CD4-positive, alpha-beta T cell treated with Interleukin-15 for 4 hours (primary cell): ENCODE measurements around the gene CCNC.
"Not testable (repeated sequence)": the region's sequence is repeated elsewhere in the genome, so short reads cannot be mapped to it uniquely, and the experiment has no call there.

Experiments
- DNase-seq: peaks from one replicate; pipeline ENCODE4 v3.0.0-alpha.2; 2020; ENCODE audit warnings: low spot score

Gene CCNC

DNA sequence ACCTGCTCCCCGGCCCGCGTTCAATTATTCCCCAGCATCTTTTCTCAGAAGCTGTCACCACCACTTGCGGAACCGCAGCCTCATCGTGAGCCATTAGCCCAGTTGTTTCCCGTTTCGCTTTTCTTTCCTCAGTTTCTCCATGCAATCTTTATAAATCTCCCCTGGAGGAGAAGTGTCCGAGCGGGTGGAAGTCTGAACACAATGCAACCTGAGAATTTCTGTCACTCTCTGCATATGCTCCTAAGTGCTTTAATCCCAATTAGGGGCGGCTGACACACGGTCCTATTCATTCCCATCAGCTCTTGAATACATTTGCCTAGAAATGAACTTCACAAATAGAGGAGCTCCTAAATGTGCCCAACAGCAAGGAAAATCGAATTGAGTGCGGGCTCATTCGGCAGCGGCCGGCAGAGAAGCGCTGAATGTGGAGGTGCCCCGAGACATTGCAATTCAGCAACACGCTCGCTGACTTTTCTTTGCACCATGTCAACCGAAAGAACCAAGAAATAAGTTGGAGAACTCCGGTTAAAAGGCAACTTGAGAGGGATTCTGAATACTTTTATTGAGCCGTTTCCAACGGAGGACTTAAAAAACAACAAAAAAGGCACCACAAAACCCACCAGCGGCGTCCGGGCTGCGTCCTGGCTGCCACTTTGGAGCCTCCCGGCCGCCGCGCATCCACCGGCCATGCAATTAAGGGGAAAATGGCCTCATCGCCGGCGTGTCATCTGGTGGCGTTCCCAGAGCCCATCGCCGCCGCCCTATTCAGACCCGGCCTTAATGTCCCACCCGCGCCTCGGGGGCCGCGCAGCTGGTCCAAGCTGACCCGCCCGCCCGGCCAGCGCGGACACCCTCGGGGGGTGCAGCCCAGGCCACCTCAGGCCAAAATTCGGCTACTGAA is 34.3 kb upstream of the CCNC start:
- no peak for DNase-seq

DNA sequence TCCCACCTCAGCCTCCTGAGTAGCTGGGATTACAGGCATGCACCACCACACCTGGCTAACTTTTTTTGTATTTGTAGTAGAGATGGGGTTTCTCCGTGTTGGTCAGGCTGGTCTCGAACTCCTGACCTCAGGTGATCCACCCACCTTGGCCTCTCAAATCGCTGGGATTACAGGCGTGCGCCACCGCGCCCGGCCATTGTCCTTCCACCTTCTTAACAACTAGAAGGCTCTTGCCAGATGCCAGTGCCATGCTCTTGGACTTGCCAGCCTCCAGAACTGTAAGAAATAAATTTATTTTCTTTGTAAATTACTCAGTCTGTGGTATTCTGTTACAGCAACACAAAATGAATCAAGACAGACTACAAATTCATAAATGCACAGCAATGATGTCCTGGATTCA is 26.2 kb upstream of the CCNC start:
- DNase-seq = not testable (repeated sequence)

DNA sequence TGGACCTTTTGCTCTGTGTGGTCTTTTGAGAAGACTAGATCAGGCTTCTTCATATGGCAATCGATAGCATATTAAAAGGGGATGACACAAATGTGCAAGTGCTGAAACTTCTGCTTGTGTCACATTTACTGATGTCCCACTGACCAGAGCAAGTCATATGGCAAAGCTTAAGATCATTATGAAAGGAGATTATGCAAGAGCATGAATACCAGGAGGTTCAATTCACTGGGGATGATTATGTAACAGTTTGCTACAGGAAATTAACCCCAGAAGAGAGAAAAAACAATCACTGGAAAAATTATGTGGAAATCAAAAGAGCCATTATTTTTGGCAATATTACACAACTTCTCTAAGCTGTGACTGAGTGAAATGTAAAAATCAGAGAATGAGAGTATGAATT is 24.4 kb upstream of the CCNC start:
- DNase-seq = no peak

DNA sequence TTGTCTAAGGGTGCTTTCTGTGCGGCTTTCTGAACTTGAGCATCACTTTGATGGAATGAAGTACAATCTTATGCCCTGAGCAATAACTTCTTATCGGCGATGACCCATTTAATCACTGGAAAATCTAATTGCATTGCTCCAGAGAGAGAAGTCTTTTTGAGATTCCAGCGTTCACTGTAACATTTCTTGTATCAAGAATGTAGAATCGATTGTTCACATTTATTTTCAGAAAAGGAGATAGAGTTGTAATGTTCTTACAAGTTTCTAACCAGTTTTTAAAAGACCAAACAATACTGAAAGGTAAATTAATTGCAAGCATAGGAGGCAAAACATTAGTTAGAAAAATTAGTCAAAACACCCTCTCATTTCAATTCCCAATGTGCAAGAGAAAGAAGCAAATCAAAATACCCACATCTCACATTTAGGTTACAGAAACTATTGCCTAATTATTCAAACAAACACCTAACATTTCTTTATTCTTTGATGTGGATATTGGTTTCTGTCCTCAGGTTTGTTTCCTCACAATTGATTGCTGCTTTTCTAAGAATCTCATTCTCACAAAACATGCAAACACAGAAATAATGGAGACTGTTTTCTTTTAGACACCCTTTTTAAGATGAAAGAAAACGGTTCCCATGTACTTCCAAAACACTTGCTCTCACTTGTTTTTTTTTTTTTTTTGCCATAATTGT is 23.4 kb upstream of the CCNC start:
- DNase-seq = no peak

DNA sequence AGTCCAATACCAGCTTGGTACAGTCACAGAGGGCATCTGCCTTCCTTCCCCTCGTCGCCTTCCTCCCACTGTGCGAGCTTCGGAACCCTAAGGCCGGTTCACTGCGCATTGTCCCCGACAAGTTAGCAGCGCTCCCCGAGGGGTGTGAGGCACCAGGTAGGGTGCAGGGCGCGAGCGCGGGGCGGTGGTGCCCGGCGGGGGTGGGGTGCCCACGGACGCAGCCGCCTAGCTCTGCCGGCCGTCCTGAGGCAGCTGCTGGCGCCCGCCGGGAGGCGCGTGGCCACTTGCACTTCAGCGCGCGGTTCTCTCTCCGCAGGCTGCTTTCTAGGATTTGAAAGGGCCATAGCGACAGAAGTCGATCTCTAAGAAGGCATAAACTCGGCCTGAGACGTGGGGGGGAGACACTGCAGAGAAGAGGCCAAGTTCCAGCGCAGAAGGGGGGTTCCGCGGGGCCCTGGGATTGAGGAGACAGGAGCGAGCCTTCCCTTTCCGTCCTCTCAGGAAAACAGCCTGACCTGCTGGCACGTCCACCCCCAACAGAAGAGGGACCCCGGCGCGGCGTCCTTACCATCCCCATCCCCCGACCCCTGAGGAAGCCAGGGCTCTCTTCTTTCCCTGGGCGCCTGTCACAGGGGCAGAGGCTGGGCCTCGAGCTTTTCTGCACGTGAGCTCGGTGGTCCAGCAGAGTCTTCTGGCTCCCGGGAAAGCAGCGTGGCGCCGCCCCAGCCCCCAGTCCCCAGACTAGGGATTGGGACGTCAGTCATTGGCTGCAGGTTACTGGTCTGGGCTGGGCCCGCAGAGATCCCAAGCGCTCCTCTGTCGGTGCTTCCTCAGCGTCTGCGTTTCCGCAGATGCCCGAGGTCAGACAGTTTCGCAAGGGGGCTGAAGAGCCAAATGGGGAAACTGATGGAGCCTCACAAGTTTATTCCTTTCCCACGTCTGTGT is 22.5 kb upstream of the CCNC start:
- no peak for DNase-seq

DNA sequence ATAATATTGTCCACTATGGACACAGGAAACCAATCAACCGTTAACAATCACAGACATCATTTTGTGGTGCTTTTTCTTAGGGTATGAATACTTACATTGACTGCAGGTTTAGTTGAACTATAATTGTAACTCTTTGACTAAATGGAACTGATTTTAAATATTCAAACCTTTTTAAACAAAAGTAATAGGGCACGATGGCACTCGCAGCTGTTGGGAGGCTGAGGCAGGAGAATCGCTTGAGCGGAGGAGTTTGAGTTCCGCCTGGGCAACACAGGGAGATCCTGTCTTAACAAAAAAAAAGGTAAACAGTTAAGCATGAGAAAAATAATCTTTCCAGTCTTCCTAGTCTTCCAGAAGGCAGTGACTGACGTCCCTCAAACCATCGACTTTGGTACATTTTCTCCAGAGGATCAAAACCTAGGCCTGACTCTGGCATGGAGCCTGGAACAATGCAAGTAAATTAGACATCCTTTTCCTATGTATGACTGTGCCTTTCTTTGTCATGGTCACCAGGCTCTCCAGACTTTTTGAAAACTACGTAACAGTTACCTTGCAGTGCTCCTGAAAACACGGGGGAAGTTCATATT is 21.5 kb upstream of the CCNC start:
- no peak for DNase-seq

DNA sequence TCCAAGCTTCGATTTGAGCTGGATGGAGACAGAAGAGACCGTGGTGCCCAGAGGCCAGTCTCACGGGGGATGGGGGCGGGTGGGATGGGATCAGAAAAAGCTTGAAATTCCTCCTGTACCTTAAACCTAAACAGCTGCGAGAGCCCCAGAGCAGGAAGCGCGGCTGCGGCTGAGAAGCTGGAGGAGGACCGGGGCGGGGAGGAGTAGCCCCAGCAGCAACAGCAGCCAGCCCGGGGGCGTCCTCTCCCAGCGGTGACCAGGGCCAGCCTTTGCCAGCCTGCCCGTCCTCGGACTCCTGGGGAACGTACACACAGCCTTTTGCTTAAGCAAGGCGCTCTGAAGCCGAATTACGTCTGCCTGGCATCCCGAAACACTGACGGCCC is 20.8 kb upstream of the CCNC start:
- no peak for DNase-seq

DNA sequence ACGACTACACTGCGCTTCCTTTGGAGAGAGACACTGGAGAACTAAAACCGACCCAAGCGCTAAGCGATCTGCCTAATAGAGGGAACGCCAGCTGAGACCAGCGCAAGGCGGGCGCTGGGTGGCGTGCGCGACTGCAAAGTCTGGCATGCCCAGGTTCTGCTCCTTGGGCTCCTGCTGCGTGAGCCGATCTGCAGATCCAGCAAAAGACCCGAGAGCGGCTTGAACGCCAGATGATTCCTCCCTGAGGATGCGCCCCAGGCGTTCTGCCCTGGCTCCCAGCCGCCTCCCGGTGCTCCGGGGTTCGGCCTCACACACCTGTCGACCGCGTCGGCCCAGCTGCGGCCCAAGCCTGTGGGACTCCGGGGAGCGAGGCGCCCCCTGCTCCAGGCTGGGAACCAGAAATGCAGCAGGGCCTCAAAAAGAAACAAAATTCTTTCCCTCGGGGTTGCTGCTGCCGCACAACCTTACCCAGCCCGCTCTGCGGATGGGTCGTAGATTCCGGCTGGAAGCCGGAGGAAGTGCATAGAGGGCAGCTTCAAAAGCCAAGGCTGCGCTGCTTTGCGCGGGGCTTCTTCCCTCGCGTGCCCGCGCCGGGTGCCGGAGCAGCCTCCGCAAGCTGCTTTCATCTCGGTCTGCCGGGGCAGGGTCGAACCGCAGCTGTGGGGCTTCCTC is 20.3 kb upstream of the CCNC start:
- DNase-seq = peak; percentile 62

DNA sequence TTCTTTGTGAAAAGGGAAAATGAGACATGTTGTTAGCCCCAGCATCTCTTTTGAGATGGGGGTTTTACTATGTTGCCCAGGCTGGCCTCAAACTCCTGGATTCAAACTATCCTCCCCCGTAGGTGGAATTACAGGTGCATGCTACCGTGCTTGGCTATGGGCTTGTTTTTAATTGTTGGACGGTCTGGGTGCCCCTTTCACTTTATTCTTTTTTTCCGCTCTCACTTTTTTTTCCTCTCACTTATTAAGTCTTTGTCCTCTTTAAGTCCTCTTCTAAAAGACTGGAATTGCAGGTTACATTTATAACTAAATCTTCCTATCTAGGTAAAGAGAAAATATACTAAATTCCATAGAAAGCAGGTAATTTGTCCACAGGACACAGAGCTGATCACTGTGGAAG is 19.3 kb upstream of the CCNC start:
- DNase-seq = no peak

DNA sequence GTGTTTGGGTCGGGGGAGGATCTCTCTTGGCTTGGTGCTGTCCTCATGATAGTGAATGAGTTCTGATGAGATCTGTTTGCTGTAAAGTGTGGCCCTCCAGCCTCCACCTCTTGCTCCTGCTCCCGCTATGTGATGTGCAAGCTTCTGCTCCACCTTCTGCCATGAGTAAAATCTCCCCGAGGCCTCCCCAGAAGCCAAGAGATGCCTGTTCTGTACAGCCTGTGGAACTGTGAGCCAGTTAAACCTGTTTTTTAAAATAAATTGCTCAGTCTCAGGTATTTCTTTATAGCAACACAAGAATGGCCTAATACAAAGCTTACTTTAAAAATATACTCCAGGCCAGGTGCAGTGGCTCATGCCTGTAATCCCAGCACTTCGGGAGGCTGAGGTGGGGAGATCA is 11.3 kb upstream of the CCNC start:
- no peak for DNase-seq

DNA sequence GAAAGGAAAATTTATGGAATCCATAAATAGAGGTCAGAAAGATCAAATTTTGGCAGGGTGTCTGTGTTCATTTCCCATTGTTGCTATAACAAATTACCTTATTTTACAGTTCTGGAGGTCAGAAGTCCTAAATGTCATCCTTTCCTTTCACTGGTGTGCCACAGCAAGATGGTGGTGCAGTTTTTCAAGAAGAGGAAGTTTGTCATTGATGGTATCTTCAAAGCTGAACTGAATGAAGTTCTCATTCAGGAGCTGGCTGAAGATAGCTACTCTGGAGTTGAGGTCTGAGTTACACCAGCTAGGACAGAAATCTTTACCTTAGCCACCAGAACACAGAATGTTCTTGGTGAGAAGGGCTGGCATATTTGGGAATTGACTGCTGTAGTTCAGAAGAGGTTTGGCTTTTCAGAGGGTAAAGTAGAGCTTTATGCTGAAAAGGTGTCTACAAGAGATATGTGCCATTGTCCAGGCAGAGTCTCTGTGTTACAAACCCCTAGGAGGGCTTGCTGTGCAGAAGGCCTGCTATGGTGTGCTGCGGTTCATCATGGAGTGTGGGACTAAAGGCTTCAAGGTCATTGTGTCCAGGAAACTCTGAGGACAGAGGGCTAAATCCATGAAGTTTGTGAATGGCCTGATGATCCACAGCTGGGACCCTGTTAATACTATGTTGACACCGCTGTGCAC is 7.2 kb upstream of the CCNC start:
- no peak for DNase-seq

DNA sequence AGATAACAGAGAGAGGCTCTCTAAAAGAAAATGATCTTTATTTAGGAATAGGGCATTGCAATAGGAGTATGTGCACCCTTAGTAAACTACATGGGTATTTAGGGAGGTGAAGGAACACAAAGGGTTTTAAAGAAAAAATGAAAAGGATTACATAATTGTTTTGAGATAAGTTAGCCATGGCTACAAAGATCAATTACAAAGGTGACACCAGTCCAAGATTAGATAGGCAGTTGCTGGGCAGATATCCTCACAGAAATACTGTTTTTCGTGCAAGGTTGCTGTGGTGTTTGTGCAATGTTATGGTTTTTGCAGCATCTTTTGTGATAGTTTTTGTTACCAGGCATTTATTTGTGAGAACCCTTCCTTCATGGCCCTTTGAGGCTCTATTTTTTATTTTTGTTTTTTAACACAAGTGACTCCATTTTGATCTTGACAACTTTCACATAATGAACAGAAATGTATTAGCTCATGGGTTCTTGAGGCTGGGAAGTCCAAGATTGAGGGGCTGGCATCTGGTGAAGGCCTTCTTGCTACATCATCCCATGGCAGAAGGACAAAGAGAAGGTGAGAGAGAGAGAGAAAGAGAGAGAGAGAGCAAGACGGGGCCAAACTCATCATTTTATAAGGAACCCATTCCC is 5.6 kb upstream of the CCNC start:
- no peak for DNase-seq

DNA sequence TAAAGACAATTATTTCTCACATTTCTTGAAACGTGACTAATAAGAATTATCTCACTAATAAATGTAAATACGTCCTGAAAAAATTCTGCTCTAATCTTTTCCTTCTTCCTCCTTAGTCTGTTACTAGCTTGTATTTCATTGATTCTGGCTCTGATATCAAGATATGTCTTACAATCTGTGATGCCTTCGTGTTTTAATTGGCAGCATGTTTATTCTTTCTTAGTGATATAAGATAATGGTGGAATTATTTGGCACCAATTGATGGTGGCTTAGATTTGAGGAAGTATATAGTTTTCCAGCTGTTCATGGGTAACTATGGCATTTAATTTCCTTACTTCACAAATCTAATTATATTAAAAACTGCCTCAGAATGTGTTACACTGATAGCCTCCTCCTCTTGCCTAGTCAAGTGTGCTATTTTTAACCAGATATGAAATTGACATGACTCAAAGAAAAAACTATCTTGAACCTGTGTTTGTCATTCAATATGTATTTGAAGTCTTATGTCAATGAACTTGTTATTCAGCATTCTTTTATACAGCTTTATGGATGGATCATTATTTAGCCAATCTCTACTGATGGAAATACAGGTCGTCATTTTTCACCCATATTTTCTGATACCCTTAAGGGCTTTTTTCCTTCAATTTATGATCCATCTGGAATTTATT is 5.3 kb downstream of the CCNC start:
- no peak for DNase-seq

DNA sequence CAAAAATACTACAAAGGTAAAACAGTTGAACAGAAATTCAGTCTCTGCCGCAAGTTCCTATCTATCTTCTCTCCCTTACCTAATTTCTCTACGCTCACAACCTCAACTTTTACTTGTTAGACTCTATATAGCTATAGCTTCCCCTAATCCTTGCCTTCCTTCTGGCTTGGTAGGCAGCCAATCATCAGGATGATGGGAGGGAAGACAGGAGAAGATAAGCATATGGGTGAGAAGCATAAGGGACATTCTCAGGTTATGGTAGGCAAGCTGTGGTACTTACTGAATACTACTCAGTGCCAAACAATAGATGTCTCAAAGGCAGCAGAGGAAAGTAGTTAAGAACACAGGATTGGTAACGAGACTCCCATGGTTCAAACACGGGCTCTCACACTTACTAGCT is 7.8 kb downstream of the CCNC start:
- no peak for DNase-seq

DNA sequence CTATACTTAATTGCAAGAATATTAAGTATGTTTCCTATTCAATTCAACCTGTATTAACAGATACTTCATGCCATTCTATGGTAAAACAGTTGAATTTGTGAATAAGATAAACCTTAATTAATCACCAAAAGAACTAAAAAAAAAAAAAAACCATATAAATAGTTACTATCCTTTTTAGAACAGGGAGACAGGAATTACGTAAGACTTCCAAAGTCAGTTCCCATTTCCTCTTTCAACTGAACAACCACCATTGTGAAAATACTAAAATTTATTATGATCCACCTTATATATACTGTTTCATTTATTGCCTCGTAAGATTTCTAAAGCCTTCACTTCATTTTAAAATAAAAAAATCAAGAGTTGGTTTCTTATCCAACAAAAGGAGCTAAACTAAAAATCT is 9.4 kb downstream of the CCNC start:
- DNase-seq = no peak

DNA sequence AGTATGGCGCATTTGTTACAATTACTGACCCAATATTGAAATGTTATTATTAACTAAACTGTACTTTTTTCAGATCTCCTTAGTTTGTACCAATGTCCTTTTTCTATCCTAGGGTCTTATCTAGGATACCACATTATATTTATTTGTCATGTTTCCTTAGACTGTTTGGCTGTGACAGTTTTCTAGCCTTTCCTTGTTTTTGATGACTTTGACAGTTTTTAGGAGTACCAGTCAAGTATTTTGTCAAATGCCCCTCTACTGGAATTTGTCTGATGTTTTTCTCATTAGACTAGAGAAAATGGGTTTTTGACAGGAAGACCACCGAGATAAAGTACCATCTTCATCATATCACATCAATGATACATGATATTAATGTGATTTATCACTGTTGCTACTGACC is 14.6 kb downstream of the CCNC start:
- DNase-seq = no peak

DNA sequence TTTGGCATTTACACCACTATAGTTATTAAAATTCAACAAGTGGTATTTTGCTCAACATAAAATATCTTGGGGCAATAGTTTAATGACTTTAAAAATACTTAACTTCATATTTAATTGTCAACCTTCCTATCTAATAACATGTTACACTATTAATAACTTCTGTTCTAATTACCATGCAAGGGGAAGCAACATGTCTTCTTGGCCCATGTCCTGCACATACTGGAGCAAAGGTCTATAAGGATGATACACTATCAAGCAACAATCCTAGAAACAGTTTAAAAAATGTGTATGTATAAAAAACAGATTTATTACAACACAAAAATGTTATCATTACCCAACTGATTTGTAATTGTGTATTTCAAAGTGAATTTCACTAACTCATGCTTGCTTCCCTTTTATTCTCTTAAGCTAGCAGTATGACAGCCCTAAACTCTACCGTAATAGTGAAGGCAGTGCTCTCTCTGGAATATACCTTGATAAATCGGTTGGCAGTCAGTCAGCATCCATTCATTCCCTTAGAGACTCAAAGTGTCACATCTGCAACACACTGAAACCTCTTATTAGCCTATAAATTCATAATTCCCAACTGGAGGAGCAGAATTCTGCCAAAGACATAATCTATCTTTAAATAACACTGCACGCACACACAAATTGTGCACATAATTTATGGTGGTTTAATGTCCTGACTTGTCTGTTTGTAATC is 18.3 kb downstream of the CCNC start:
- no peak for DNase-seq

DNA sequence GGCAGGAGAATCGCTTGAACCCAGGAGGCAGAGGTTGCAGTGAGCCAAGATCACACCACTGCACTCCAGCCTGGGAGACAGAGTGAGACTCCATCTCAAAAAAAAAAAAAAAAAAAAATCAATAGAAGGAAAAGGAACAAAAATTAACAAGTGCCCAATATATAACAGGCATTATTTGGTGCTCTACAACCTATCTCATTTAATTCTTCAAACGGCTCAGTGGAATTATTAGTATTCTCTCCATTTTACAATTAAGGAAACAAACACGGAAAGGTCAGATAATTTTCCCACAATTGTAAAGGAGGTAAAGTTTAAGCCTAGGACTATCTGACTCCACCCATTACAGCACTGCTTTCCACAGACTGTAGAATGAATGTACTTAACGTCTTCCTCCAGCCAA is 19.8 kb downstream of the CCNC start:
- DNase-seq = no peak

DNA sequence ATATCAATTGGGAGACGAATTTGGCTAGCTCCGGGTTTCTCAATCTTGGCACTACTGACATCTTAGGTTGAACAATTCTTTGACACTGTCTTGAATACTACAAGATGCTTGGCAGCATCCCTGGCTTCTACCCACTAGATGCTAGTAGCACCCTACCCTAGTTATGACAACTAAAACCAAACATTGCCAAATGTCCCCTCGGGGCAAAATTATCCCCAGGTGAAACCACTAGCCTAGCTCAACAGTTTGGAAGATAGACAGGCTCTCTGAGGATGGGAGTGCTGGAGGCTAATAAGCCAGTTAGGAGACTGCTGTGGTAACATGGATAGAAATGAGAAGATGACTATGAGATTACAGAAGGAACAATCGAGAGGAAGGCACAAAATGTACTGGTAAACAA is 20.9 kb downstream of the CCNC start:
- DNase-seq = no peak
